NCI-H1417 treated with DMSO at 0.1 percent for 48 hours (cell line): Measurements from ENCODE around the gene DYNLT4.
A peak's percentile ranks its signal among the peaks of the same experiment; 100 is the strongest.
"Not testable (repeated sequence)": the region's sequence is repeated elsewhere in the genome, so short reads cannot be mapped to it uniquely, and the experiment has no call there.

Experiments used
- DNase-seq: peaks from one replicate; lab custom pipeline; 2025; lab: John Stamatoyannopoulos, UW

Gene DYNLT4

GRCh38 chr1:44788120-44788860, 18.9 kb downstream of the DYNLT4 start, which contains the start of gene BEST4:
Gene BEST4, minus strand, starts transcription at chr1:44788170. Its CDS starts 465 bp downstream, at chr1:44787705.
- DNase-seq, result no peak

DNA sequence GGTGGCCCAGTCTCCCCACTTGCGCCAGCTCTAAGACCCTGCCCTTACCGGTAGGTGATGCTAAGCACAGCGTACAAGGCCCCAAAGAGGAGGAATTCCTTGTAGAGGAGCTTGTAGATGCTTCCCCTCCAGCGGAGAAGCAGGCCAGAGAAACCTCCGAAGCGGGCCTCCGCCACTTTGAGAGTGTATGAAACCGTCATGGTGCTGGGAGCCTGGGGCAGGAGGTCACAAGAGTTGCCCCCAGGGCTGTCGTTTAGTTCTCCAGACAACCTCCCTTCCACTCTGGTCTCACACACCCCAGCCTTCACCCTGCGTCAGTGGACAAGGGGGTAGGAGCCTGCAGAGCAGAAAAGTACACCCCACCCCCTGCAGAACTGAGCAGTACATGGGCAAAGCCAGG, 19.6 kb downstream of the DYNLT4 start:
- DNase-seq, result no peak

DNA sequence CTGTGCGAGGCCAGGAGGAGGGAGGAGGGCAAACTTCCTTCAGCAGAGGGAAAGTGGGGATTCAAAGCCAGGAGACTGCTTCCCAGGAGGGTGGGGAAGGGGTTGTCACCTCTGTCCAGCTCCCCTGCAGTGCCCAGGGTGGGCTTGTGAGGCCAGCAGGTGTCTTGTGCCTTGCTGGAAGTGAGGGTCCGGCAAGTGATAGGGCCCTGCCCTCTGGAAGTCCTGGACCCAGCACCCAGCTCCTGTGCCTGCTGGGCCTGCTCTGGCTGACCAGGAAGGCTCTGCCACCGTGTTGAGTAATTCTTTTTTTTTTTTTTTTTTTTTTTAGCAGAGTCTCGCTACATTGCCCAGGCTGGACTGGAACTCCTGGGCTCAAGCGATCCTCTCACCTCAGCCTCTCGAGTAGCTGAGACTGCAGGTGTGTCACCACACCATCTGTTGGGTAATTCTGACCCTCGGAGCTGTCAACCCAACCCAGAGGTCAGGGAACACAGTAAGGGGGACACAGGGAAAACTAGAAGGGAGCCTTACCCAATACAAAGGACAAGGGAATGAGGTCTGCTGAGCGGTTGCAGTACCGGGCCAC, 20.2 kb downstream of the DYNLT4 start:
- DNase-seq, result no peak

- no peak for DNase-seq
Measured at GRCh38 chr1:44786138-44786840, 20.9 kb downstream of the DYNLT4 start.

- DNase-seq, result no peak
Measured at GRCh38 chr1:44785501-44786137, 21.5 kb downstream of the DYNLT4 start.

- DNase-seq, result no peak
Measured at GRCh38 chr1:44785029-44785380, 22.1 kb downstream of the DYNLT4 start.

GRCh38 chr1:44784094-44785028, 22.8 kb downstream of the DYNLT4 start:
- DNase-seq, result no peak

DNA sequence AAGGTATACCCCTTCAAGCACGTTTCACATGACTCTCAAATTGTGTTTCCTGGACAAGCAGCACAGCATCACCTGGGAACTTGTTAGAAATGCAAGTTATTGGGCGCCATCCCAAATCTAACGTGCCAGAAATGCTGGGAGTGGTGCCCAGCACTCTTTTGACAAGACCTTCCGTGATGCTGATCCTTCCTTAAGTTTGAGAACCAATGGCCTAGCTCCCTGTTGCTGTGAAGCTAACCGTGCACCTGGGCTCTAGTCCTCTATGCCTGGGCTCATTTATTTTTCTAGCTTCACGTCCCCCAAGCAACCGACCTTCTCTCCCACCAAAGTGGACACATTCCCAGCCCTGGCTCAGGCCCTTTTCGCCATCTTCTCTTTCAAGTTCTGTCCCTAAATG, 23.5 kb downstream of the DYNLT4 start:
- no peak for DNase-seq

GRCh38 chr1:44780583-44781121, 26.5 kb downstream of the DYNLT4 start:
- no peak for DNase-seq

GRCh38 chr1:44778705-44779576, 28.2 kb downstream of the DYNLT4 start:
- DNase-seq, result no peak

GRCh38 chr1:44777969-44778635, 29.0 kb downstream of the DYNLT4 start:
- DNase-seq, result no peak

DNA sequence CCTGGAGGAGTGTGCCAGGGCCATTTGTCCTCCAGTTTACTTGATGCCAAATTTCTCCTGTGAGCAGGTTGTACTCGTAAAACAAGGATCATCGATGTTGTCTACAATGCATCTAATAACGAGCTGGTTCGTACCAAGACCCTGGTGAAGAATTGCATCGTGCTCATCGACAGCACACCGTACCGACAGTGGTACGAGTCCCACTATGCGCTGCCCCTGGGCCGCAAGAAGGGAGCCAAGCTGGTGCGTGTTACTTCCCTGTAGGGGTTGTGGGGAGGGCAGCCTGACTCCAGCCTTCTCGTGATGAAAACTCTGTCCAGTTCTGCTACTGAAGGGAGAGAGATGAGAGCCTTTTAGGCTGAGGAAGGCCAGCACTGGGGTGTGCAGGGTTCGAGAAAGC, 29.6 kb downstream of the DYNLT4 start:
- DNase-seq, result no peak

- no peak for DNase-seq
Measured at GRCh38 chr1:44776730-44777068, 30.5 kb downstream of the DYNLT4 start.

DNA sequence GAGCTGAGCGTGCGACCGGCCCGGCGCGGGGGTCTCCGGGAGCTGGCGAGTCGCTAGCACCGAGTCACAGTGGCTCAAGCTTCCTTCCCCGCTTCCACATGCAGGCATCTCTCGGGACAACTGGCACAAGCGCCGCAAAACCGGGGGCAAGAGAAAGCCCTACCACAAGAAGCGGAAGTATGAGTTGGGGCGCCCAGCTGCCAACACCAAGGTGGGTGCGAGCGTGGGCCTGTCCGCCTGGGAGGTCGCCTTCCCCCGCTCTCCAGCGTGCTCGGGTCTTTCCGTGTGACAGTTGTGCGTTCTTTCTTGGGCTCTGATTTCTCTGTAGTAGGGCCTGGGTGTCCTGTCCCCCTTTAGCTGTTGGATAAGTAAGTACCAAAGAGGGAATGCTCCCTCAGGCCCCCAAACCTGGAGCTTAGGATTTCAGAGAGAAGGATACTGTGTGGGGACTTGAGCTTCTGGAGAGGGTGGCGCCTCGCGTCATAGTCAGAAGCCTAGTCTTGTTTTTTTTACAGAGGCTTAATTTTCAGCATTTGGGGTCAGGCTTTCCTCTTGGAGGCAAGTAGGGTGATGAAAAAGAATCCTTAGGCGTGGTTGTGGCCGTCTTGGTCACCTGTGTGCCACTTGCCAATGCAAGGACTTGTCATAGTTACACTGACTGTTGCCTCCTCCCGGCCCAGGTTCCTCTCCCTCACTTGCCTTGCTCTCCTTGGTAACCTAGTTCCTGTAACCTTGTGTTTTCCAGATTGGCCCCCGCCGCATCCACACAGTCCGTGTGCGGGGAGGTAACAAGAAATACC, 31.0 kb downstream of the DYNLT4 start:
- no peak for DNase-seq

DNA sequence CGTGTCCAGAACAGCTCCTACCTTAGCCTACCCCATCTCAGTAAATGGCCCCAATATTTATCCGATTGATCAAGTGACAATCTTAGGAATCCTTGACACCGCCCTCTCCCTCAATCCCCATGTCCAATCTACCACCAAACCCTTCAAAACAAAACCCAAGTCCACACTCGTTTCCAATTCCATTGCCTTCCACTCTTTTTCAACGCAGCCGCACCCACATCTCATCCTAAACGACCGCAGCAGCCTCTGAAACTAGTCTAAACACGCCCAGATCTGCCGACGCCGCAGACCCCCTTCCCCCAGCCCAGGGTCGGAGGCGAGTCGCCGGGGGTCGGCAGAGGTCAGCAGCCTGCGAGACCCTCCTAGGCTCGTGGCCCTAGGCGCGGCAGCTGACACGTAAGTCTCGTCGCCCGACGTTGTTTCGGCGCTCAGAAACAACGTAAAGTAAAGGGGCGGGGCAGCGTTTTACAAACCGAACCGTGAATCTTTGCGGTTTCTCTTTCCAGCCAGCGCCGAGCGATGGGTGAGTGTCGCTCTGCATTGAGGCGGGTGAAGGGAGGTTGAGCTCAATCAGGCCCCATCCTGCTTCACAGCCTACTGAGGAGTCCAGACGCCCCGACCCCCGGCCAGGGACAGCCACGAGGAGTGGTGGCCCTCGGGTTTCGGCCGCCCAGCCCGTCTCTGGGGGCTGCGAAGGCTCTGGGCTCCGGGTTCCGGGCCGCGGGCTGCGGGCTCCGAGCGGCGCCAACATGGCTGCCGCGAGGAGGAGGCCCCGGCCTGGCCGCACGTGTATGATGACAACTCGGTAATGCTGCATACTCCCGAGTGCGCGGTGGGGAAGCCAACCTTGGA, 31.8 kb downstream of the DYNLT4 start, which contains the start of gene RPS8:
RPS8 (plus strand) TSS at position 463 of the 852 bp plus-strand sequence; CDS start at position 520, 57 bp downstream.
- peak; percentile 75 for DNase-seq

- DNase-seq, result not testable (repeated sequence)
Measured at GRCh38 chr1:44766421-44766820, 40.7 kb downstream of the DYNLT4 start.

- DNase-seq, result no peak
Measured at GRCh38 chr1:44760876-44761275, 46.3 kb downstream of the DYNLT4 start.

GRCh38 chr1:44759077-44759476, 48.1 kb downstream of the DYNLT4 start:
- DNase-seq, result no peak
